K562 (cell line): ENCODE data around the gene HMGB2. TPM values are rescaled to one million over a fixed set of nuclear protein-coding genes. Genes with fewer than 3 reads are reported as not detected.

Source experiments
- ATAC-seq: fragments of 200-7000 bp; cut with Tn5 transposase; 3 replicates; pipeline ENCODE4 v1.9.1; 2020; ENCODE audit warnings: moderate library complexity
- BruUV-seq: library from RNA; stranded (reverse); fragments of 400-500 nt; replicated peaks from 2 replicates; lab custom pipeline; 2021; lab: Mats Ljungman, UMichigan
- CTCF ChIA-PET: fragments of 300-600 bp; formaldehyde crosslinking; extraction: SDS; loops from one replicate; lab custom pipeline; 2021; ENCODE audit warnings: low intra/inter-chr PET ratio; lab: Yijun Ruan, JAX
- POLR2A ChIA-PET: fragments of 300-600, 350-650 bp; sonication (Branson Sonifier 250); formaldehyde crosslinking; extraction: SDS; loops from one replicate; lab custom pipeline; 2021; ENCODE audit warnings: antibody characterized with exemption, inconsistent platforms; lab: Yijun Ruan, JAX
- DNase-seq, 4 experiments: peaks; one replicate each; pipeline versions ENCODE4 v3.0.0 to v3.0.0-alpha.2; 2011 to 2018; ENCODE audit warnings: low spot score in 3 of 4, mixed read lengths in 3 of 4; ENCODE audit errors: extremely low read depth in 1 of 4
- FAIRE-seq: peaks from 2 replicates; lab custom pipeline; 2011; peaks lifted over from hg19 to GRCh38; lab: Jason Lieb, UNC
- H2AFZ ChIP-seq: 2 replicates; pipeline ENCODE4 v1.6.0; 2011; ENCODE audit warnings: low read depth, low read length, control low read depth, inconsistent platforms
- H3K27ac ChIP-seq: fragments of 200-600 bp; 3 replicates; pipeline ENCODE4 v1.8.0; 2011; ENCODE audit warnings: low read depth, mild to moderate bottlenecking, control low read depth, inconsistent platforms, low read length, moderate library complexity, mixed read lengths; ENCODE audit errors: extremely low read depth
- H3K27me3 ChIP-seq, 2 experiments: fragments of 300-600 bp in 1 of 2; 2 replicates in 1 of 2; 3 replicates in 1 of 2; pipeline versions ENCODE4 v1.6.0 to v1.8.0; 2011; ENCODE audit warnings: inconsistent platforms in 2 of 2, low read length in 2 of 2, mild to moderate bottlenecking in 1 of 2, mixed read lengths in 1 of 2, moderate library complexity in 1 of 2; ENCODE audit not compliant: control insufficient read depth in 2 of 2, insufficient read depth in 2 of 2
- H3K36me3 ChIP-seq: fragments of 300-600 bp; 3 replicates; pipeline ENCODE4 v1.8.0; 2011; ENCODE audit warnings: mild to moderate bottlenecking, low read length, inconsistent platforms; ENCODE audit not compliant: control insufficient read depth, insufficient read depth
- H3K4me1 ChIP-seq, 2 experiments: fragments of 200-600 bp in 1 of 2; replicated peaks in 1 of 2; 2 replicates in 1 of 2; 3 replicates in 1 of 2; pipeline versions ENCODE4 v1.5.1 to v1.8.0; 2011; ENCODE audit warnings: inconsistent platforms in 2 of 2, low read length in 2 of 2, mild to moderate bottlenecking in 1 of 2, mixed read lengths in 1 of 2, moderate library complexity in 1 of 2; ENCODE audit not compliant: control insufficient read depth in 2 of 2, insufficient read depth in 2 of 2
- H3K4me2 ChIP-seq: 2 replicates; pipeline ENCODE4 v1.6.1; 2011; ENCODE audit warnings: low read length, control low read depth, inconsistent platforms, mixed read lengths; ENCODE audit not compliant: insufficient read depth
- H3K4me3 ChIP-seq: fragments of 200-600 bp; sonication (generic), shearing (Covaris generic); 2 replicates; pipeline ENCODE4 v1.5.1; 2016; ENCODE audit warnings: control low read depth, inconsistent platforms
- H3K79me2 ChIP-seq: fragments of 200-600 bp; 3 replicates; pipeline ENCODE4 v1.8.0; 2011; ENCODE audit warnings: low read length, inconsistent platforms; ENCODE audit not compliant: control insufficient read depth, insufficient read depth
- H3K9ac ChIP-seq, 2 experiments: 2 replicates each; pipeline versions ENCODE4 v1.6.0 to v1.6.1; 2011; ENCODE audit warnings: low read depth in 2 of 2, low read length in 2 of 2, control low read depth in 1 of 2, inconsistent platforms in 1 of 2, mild to moderate bottlenecking in 1 of 2, mixed read lengths in 1 of 2; ENCODE audit not compliant: insufficient read depth in 1 of 2
- H3K9me1 ChIP-seq: one replicate; pipeline ENCODE4 v1.6.0; 2011; ENCODE audit warnings: inconsistent platforms, mild to moderate bottlenecking, low read length, moderate library complexity; ENCODE audit not compliant: control insufficient read depth, insufficient read depth
- H3K9me3 ChIP-seq: replicated peaks from 2 replicates; pipeline ENCODE4 v1.5.1; 2011; ENCODE audit warnings: low read depth, low read length, inconsistent platforms; ENCODE audit not compliant: control insufficient read depth, insufficient read depth
- H4K20me1 ChIP-seq: replicated peaks from 2 replicates; pipeline ENCODE4 v1.6.1; 2011; ENCODE audit warnings: low read length, inconsistent platforms, mixed read lengths; ENCODE audit not compliant: control insufficient read depth, insufficient read depth
- FOXA3 ChIP-seq, 2 experiments: fragments of 450-650 bp in 1 of 2; sonication (generic) in 1 of 2; formaldehyde crosslinking; IDR thresholded peaks in 1 of 2; conservative IDR thresholded peaks in 1 of 2; 2 replicates each; pipeline versions ENCODE4 v1.4.0 to v1.8.0; 2020 to 2022; ENCODE audit warnings: mild to moderate bottlenecking in 2 of 2, missing genetic modification reagents in 1 of 2
- LEF1 ChIP-seq: fragments of 450-650 bp; IDR thresholded peaks from 2 replicates; pipeline ENCODE4 v1.6.1; 2016; ENCODE audit warnings: mild to moderate bottlenecking
- RAD21 ChIP-seq, 2 experiments: fragments of 250-450 bp in 1 of 2; fragments of 450-650 bp in 1 of 2; sonication (Bioruptor Pico) in 1 of 2; formaldehyde crosslinking in 1 of 2; IDR thresholded peaks in 1 of 2; conservative IDR thresholded peaks in 1 of 2; 2 replicates each; pipeline versions ENCODE4 v1.4.0 to v1.8.0; 2020 to 2022; ENCODE audit warnings: mild to moderate bottlenecking in 2 of 2, moderate library complexity in 1 of 2
- SETDB1 ChIP-seq: IDR thresholded peaks from one replicate; pipeline ENCODE4 v1.6.1; 2012; ENCODE audit warnings: low read length, control low read depth, inconsistent platforms
- TCFL5 ChIP-seq: fragments of 250-450 bp; sonication (Bioruptor Pico); conservative IDR thresholded peaks from 2 replicates; pipeline ENCODE4 v1.6.1; 2021; ENCODE audit warnings: mild to moderate bottlenecking, moderate library complexity, matching md5 sums
- TRIM24 ChIP-seq, 2 experiments: fragments of 450-650 bp; IDR thresholded peaks; 2 replicates each; pipeline ENCODE4 v1.6.1; 2016
- TSC22D4 ChIP-seq: fragments of 450-650 bp; IDR thresholded peaks from 2 replicates; pipeline ENCODE4 v1.6.1; 2016; ENCODE audit warnings: missing genetic modification characterization, missing biosample characterization, control low read depth
- ZNF175 ChIP-seq: fragments of 200-800 bp; sonication (Bioruptor generic); IDR thresholded peaks from 2 replicates; pipeline ENCODE4 v1.6.1; 2016; ENCODE audit warnings: low read depth, mild to moderate bottlenecking, missing genetic modification characterization, missing compliant biosample characterization
- in situ Hi-C: fragments of 300-500 bp; cut with MboI; formaldehyde crosslinking; loops from 4 replicates; pipeline ENCODE4 v1.15.0; 2018; ENCODE audit warnings: inconsistent platforms, mixed read lengths
- intact Hi-C: fragments of 100-400 bp; cut with micrococcal nuclease; formaldehyde crosslinking; loops from 2 replicates; pipeline ENCODE4 v1.14.2; 2022
- polyA plus RNA-seq, 8 experiments: library from polyadenylated mRNA; depleted of rRNA in 4 of 8; stranded (reverse) in 5 of 8; unstranded in 3 of 8; fragments of >200 nt; fragmentation: Nextera tagmentation in 2 of 8; fragmentation: Illumina TruSeq in 1 of 8; extraction: Ambion mirVana in 2 of 8; extraction: Trizol in 1 of 8; gene quantifications; 2 replicates each; pipeline versions ENCODE4 v1.2.1 to v1.2.3, GENCODE V29; 2011 to 2014; ENCODE audit warnings: inconsistent platforms in 1 of 8, missing spikeins in 1 of 8
- total RNA-seq, 7 experiments: library from RNA; depleted of rRNA in 6 of 7; stranded (reverse); fragments of >200 nt in 6 of 7; fragmentation: Illumina TruSeq in 2 of 7; extraction: Trizol in 2 of 7; gene quantifications; 2 replicates each; pipeline versions ENCODE4 v1.2.1 to v1.2.3, GENCODE V29; 2011 to 2021; ENCODE audit warnings: low replicate concordance in 1 of 7
- TF ChIP-seq, protein P1 (sequence below), 2 experiments: fragments of 450-650 bp in 1 of 2; sonication (generic) in 1 of 2; formaldehyde crosslinking in 1 of 2; IDR thresholded peaks in 1 of 2; conservative IDR thresholded peaks in 1 of 2; 2 replicates each; pipeline versions ENCODE4 v1.6.1 to v1.8.1; 2016 to 2023; ENCODE audit warnings: mild to moderate bottlenecking in 2 of 2, moderate library complexity in 2 of 2, inconsistent platforms in 1 of 2, missing genetic modification reagents in 1 of 2
- TF ChIP-seq, protein P2 (sequence below): fragments of 450-650 bp; formaldehyde crosslinking; IDR thresholded peaks from 2 replicates; pipeline ENCODE4 v1.4.0; 2020; ENCODE audit warnings: mild to moderate bottlenecking, moderate library complexity
- TF ChIP-seq, protein P3 (sequence below): sonication (generic); formaldehyde crosslinking; IDR thresholded peaks from 2 replicates; pipeline ENCODE4 v1.5.0; 2020; ENCODE audit warnings: missing genetic modification reagents
- TF ChIP-seq, protein P4 (sequence below): fragments of 250-450 bp; sonication (Bioruptor Pico); IDR thresholded peaks from 2 replicates; pipeline ENCODE4 v1.5.1; 2021; ENCODE audit warnings: mild to moderate bottlenecking
- TF ChIP-seq, protein P5 (sequence below): sonication (generic); formaldehyde crosslinking; IDR thresholded peaks from 2 replicates; pipeline ENCODE4 v1.8.0; 2022; ENCODE audit warnings: missing genetic modification reagents, mild to moderate bottlenecking, moderate library complexity, borderline replicate concordance

Gene HMGB2
- total and polyA plus RNA-seq, 9 of the 15 experiments (the other 6 are each of a cell fraction or from before 2014, with no cell fraction given), result 309 to 822 (median 626) TPM

DNA sequence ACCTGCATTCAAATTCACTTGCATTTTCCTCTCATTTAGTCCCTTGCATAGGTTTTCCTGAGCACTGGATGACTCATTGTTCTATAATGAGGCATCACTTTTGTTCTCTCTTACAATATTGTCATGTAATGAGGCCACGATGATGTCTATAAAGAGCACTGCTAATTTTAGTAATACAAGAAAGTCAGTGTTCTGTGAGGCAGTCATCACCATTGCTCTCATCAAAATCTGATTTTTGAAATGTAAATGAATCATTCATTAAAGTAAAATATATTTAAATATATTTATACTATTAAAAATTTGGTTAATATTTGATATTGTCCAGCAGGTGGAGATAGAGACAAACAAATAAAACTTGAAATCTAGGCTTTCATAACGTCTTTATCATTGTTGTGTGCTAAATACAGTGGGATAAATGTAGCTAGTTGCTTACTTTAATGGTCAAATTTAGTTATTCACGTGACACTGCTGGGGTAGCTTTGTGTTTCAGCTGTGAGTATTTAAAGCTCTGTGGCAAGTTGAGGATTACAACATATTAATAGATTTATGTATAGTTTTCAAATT lies 15.4 kb downstream of the HMGB2 start (continued):
- TF ChIP-seq, protein P1, sequence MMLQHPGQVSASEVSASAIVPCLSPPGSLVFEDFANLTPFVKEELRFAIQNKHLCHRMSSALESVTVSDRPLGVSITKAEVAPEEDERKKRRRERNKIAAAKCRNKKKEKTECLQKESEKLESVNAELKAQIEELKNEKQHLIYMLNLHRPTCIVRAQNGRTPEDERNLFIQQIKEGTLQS (IDR thresholded peaks at IDR 0.05), result peak; percentile 78
- TF ChIP-seq, protein P1 (CRISPR knock-in tag; conservative IDR thresholded peaks at IDR 0.05), result no peak
- TF ChIP-seq, protein P2, sequence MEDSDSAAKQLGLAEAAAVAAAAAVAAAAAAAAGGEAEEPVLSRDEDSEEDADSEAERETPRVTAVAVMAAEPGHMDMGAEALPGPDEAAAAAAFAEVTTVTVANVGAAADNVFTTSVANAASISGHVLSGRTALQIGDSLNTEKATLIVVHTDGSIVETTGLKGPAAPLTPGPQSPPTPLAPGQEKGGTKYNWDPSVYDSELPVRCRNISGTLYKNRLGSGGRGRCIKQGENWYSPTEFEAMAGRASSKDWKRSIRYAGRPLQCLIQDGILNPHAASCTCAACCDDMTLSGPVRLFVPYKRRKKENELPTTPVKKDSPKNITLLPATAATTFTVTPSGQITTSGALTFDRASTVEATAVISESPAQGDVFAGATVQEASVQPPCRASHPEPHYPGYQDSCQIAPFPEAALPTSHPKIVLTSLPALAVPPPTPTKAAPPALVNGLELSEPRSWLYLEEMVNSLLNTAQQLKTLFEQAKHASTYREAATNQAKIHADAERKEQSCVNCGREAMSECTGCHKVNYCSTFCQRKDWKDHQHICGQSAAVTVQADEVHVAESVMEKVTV (CRISPR knock-in tag), result peak; percentile 55; the same call in 1 of the 2 replicates
- TF ChIP-seq, protein P3, sequence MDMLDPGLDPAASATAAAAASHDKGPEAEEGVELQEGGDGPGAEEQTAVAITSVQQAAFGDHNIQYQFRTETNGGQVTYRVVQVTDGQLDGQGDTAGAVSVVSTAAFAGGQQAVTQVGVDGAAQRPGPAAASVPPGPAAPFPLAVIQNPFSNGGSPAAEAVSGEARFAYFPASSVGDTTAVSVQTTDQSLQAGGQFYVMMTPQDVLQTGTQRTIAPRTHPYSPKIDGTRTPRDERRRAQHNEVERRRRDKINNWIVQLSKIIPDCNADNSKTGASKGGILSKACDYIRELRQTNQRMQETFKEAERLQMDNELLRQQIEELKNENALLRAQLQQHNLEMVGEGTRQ, result no peak
- peak; percentile 46 to 63; a peak in 3 of 4 replicates for TF ChIP-seq RAD21 (CRISPR knock-in tag; conservative IDR thresholded peaks at IDR 0.05 in 1 of 2, IDR thresholded peaks at IDR 0.05 in 1 of 2)
- TF ChIP-seq, all 486 proteins: peak for 6

DNA sequence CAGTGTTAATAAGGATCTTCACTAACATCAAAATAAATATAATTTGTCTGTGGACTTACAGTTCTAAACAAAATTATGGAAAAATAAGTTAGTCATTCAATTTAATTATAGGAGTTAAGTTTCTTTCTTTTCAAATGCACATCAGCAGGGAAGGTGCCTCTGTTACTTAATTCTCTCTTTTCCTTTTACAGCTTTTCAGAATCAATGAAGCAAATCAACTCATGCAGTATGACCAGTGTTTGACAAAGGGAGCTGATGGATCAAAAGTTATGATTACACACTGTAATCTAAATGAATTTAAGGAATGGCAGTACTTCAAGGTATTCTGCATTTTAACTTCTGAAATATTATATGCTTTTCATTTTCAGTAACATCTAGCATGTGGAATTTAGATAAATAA lies 15.9 kb downstream of the HMGB2 start:
- no peaks in the 10 kb centered on the region for H3K27me3 ChIP-seq
- intact Hi-C loops (loop anchor here (2.0 kb wide), 1 partner anchor 177 kb away; no protein-coding TSS in a partner anchor), in situ Hi-C loops (loop anchor here (5.0 kb wide), 1 partner anchor 99 kb away; no protein-coding TSS in a partner anchor)
- no peaks in the 10 kb centered on the region for H3K9me1 ChIP-seq
- ChIA-PET POLR2A (no interaction called here), CTCF (interaction anchor here (1.2 to 4.7 kb wide), 4 partner anchors 95 to 176 kb away, joined by 3 to 57 read pairs (median 5); no protein-coding TSS in a partner anchor)
- peaks cover 61% of the 10 kb centered on the region; the same call in 2 of the 3 replicates for H3K36me3 ChIP-seq
- H3K79me2 ChIP-seq, result no peaks in the 10 kb centered on the region
- DNase-seq, result no peak
- no peaks in the 10 kb centered on the region for H3K9me3 ChIP-seq
- FAIRE-seq, result no peak
- no peak overlapping the region for H2AFZ ChIP-seq
- no peak overlapping the region for H3K9ac ChIP-seq
- no peaks in the 10 kb centered on the region; a peak in 1 of 5 replicates for H3K4me1 ChIP-seq
- no peak overlapping the region for H3K4me2 ChIP-seq
- H3K4me3 ChIP-seq, result no peak overlapping the region
- no TSS peak for BruUV-seq
- no peak overlapping the region for H3K27ac ChIP-seq
- H4K20me1 ChIP-seq, result no peaks in the 10 kb centered on the region
- no peak for ATAC-seq
- TF ChIP-seq, protein P4, sequence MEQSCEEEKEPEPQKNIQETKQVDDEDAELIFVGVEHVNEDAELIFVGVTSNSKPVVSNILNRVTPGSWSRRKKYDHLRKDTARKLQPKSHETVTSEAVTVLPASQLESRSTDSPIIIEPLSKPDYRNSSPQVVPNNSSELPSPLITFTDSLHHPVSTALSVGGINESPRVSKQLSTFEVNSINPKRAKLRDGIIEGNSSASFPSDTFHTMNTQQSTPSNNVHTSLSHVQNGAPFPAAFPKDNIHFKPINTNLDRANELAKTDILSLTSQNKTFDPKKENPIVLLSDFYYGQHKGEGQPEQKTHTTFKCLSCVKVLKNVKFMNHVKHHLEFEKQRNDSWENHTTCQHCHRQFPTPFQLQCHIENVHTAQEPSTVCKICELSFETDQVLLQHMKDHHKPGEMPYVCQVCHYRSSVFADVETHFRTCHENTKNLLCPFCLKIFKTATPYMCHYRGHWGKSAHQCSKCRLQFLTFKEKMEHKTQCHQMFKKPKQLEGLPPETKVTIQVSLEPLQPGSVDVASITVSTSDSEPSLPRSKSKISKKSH (CRISPR knock-in tag), result no peak
- TF ChIP-seq TRIM24 (IDR thresholded peaks at IDR 0.05) (no peak), SETDB1 (no peak), TCFL5 (CRISPR knock-in tag) (no peak), LEF1 (no peak), FOXA3 (CRISPR knock-in tag; conservative IDR thresholded peaks at IDR 0.05 in 1 of 2, IDR thresholded peaks at IDR 0.05 in 1 of 2) (no peak), TSC22D4 (tag) (no peak), ZNF175 (CRISPR knock-in tag) (no peak)
- TF ChIP-seq, protein P5, sequence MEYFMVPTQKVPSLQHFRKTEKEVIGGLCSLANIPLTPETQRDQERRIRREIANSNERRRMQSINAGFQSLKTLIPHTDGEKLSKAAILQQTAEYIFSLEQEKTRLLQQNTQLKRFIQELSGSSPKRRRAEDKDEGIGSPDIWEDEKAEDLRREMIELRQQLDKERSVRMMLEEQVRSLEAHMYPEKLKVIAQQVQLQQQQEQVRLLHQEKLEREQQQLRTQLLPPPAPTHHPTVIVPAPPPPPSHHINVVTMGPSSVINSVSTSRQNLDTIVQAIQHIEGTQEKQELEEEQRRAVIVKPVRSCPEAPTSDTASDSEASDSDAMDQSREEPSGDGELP (CRISPR knock-in tag), result no peak
